Vagina (tissue), 2 donors: ENCODE results near the gene C1QTNF8.

Experiments
- POLR2A ChIP-seq, 2 donors: fragments of 450-650 bp; IDR thresholded peaks; one replicate each; pipeline ENCODE4 v1.6.1; 2017; ENCODE audit warnings: antibody characterized with exemption in 2 of 2, mild to moderate bottlenecking in 2 of 2, moderate library complexity in 2 of 2
- TF ChIP-seq, protein P1 (sequence below), 3 experiments: fragments of 450-650 bp in 2 of 3; fragments of 200-600 bp in 1 of 3; sonication (generic) in 1 of 3; IDR thresholded peaks; one replicate each; pipeline ENCODE4 v1.5.1; 2017 to 2019; ENCODE audit warnings: antibody characterized with exemption in 3 of 3, mild to moderate bottlenecking in 2 of 3, moderate library complexity in 2 of 3

DNA sequence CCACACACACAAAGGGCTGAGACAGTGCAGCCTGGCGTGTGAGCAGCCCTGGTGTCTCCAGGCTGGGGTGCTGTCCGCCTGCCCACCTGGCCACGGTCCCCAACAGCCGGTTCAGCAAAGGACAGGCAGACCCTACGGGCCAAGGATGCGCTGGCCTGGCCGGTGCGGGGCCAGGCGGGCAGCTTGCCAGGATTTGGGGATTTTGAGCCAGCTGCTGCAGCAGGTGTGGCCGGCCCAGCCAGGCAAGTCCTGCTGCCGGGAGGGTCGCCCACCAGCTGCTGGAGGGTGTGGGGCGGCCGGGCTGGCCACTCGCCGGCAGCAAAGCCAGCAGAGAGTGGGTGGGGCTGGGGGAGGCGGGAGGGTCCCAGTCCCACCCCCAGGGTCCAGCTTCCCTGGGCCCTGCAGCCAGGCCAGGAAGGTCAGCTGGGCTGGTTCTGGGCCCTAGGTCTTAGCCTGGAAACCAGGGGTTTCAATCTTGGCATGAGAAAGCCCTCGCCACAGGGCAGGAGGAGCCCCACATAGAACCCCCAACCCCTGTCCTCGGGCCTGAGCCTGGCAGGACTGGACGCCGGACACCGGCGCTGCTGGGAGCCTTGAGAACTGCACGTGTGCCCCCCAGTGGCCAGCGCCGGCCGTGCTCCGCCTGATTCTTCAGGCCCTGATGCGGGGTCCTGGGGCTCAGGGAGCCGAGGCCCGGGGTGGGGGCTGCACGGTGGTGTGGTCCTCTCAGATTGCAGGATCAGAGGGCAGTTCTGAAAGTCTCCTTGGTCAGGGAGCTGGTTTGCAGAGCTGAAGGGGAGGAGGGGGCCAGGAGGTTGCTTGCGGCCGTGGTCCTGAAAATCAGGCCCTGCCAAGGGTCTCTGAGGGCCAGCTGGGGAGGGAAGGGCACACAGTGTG is 41.1 kb downstream of the C1QTNF8 start:
- TF ChIP-seq POLR2A (IDR thresholded peaks at IDR 0.05): no peak
- TF ChIP-seq, protein P1, sequence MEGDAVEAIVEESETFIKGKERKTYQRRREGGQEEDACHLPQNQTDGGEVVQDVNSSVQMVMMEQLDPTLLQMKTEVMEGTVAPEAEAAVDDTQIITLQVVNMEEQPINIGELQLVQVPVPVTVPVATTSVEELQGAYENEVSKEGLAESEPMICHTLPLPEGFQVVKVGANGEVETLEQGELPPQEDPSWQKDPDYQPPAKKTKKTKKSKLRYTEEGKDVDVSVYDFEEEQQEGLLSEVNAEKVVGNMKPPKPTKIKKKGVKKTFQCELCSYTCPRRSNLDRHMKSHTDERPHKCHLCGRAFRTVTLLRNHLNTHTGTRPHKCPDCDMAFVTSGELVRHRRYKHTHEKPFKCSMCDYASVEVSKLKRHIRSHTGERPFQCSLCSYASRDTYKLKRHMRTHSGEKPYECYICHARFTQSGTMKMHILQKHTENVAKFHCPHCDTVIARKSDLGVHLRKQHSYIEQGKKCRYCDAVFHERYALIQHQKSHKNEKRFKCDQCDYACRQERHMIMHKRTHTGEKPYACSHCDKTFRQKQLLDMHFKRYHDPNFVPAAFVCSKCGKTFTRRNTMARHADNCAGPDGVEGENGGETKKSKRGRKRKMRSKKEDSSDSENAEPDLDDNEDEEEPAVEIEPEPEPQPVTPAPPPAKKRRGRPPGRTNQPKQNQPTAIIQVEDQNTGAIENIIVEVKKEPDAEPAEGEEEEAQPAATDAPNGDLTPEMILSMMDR (IDR thresholded peaks at IDR 0.05): peak; percentile 41 to 60 (median 48)
